ENCODE data around the gene SDC1. TPM values are rescaled to one million over a fixed set of nuclear protein-coding genes. Genes with fewer than 3 reads are reported as not detected.
"Not testable (repeated sequence)": the region's sequence is repeated elsewhere in the genome, so short reads cannot be mapped to it uniquely, and the experiment has no call there.

SDC1 gene
- polyA plus RNA-seq, 4 donors = 25.4 to 32.3 (median 28.6) TPM

DNA sequence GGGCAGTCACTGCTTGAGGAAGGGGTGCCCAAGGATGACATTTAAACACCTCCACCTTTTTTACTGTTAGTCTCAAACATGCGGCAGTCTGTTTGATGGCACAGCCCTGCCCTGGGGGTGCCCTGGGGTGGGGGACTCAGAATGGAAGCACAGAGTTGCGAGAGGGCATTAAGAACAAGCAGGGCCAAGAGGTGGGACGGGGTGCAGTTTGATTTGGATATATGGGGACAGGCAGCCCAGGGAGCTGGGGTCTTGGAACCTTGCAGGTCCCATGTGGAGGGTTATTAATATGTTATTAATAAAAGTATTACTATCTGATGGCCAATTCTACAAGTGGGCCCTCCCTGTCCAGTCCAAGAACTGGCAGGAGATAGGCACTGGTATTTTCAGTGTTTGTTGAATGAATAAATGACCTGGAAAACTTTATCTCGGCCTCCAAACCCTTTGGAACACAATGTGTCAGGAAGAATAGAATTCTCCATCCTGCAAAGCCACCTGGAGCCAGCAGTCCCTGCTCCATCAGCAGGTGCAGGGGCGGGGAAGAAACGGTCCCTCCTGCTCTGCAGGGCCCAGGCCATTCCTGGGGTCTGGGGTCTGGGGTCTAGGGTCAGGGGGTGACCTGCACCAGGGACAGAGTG is 25.2 kb downstream of the SDC1 start:
- no peak for DNase-seq (ENCODE audit: low read depth in 4 of 4, low spot score in 2 of 4)

DNA sequence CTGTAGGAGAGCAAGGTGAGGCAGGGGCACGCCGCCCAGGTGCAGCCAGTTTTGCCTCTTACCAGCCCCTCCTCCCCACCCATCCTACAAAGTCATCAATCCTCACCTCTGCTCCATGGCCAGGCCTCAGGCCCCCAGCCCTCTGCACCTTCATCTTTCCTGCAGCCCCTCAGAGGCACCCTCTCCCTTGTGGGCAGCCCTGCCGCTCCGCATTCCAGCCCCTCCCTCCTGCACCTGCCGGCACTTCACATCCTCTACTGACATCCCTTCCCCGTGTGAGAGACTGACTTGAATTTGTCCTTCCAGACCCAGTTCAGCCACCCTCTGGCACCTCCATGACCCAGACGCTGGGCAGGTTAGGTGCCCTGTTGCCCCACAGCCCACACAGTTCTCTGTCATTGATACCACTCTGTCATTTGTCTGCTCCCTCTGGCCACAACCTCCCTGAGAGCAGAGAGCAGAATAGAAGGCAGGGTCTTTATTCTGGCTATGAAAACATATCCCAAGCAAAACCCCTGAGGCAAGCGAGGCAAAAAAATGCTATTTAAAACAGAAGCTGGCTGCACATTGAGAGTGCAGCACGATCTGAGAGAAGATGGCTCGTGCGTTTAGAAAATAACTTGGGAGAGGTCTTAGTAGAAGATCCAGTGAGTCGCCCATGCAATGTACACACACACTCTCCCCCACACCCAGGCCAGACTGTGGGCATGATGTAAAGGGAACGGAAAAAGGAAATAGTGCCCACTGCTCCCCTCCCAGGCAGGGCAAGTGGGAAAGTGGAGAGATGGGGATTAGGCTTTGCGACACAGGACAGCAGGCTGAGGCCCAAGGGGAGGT is 25.9 kb downstream of the SDC1 start:
- DNase-seq (ENCODE audit: low read depth in 4 of 4, low spot score in 2 of 4) = no peak

GRCh38 chr2:20198001-20198400 is 26.9 kb downstream of the SDC1 start:
- DNase-seq (ENCODE audit: low read depth in 4 of 4, low spot score in 2 of 4) = no peak

DNA sequence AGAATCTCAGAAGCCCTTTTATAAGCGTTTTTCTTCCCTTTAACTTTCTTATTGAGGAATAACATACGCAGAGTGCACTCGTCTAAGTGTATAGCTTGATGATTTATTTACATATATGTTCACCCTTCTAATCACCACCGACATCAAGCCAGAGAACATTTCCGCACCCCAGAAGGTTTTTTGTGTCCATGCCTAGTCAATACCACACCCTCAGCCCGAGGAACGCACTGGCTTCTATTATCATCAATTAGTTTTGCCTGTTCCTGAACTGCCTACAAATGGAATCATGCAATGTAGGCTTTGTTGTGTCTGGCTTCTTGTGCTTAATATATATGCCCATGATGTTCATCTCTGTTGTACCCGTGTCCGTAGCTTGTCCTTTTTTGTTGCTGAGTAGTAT is 27.7 kb downstream of the SDC1 start:
- DNase-seq (ENCODE audit: low read depth in 4 of 4, low spot score in 2 of 4) = no peak

DNA sequence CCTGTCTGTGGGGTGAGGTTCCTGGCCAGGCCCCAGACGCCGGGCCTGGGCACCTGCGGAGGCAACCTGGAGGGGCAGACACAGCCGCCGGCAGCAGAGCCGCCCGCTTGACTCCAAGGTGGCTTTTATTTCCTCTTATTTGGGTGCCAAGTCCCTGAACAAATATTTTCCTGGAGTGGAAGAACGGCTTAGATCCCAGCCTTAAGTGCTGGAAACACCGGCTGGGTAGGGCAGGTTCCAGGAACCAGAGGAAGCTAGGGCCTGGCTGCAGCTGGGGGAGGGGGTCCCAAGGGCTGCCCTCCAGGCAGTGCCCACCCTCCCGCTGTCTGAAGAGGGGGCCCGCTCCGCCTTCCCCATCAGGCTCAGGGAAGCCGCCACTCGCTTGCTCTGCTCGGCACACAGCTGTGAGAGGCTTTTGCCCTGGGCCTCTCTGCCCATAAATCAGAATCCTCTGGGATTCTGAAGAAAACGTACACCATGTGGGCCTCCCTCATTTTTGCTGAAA is 28.2 kb downstream of the SDC1 start:
- no peak for DNase-seq (ENCODE audit: low read depth in 4 of 4, low spot score in 2 of 4)

DNA sequence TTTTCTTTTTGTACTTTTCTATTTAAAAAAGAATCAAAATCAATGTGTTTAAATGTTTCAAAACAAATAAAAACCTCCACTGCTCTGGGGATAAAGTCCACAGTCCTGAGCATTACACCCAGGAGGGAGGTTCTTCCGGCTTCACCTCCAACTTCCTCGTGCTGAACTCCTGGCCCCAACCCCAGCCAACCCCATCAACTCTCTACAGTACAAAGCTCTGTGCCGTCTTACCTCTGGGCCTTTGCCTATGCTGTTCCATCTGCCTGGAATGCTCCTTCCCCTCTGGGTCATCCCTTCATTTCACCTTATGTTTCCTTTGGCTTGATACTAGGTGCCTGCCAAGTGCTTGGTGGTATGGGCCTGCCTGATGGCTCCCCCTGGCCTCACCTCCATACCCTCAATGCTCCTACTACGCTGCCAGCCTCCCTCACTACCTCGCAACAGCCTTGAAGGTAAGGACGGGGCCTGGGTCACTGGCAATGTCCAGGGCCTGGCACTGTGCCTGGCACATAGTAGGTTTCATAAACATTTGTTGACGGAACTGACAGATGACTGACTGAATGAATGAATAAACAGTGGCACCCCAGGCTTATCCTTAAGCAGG is 28.8 kb downstream of the SDC1 start:
- DNase-seq (ENCODE audit: low read depth in 4 of 4, low spot score in 2 of 4) = no peak

GRCh38 chr2:20195431-20196033 is 29.4 kb downstream of the SDC1 start:
- no peak for DNase-seq (ENCODE audit: low read depth in 4 of 4, low spot score in 2 of 4)

GRCh38 chr2:20195016-20195411 is 29.9 kb downstream of the SDC1 start:
- DNase-seq (ENCODE audit: low read depth in 4 of 4, low spot score in 2 of 4) = not testable (repeated sequence)

DNA sequence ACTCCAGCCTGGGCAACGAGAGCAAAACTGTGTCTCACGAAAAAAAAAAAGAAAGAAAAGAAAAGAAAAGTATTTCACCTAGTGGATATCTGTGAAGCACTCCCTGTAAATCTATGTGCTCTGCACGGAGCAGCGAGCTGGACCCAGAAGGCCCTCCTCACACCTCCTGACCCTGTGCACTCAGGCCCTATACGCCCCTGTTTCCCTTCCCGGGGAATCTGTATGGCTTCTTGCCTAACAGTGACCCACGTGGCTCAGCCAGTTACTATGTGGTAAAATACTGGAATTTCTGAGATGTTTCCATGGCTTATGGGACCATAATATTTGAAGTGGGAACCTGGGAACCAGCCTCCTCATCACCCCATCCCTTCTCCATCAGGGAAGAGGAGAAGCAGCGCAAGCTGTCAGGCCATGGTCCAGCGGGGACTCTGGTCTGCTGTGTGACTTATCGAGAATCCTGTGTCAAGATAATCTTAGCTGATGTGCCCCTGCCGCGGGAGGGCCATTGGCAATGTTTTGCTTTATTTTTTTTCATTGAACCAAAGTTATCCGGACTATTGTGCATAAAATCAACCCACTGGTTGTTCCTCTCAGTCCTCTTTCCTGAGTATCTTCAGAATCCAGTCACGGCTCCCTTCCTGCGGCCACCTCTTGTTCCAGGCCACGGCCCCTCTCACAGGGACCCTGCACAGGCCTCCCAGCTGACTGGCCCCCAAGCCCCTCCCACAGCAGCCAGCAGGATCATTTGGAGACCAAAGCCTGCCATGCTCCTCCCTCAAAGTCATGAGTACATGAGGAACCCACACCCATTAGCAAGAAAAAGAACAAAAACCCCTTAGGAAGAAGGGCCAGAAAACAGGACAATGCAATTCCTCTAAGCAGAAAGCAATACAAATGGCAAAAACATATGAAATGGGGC is 30.6 kb downstream of the SDC1 start:
- DNase-seq (ENCODE audit: low read depth in 4 of 4, low spot score in 2 of 4) = no peak

DNA sequence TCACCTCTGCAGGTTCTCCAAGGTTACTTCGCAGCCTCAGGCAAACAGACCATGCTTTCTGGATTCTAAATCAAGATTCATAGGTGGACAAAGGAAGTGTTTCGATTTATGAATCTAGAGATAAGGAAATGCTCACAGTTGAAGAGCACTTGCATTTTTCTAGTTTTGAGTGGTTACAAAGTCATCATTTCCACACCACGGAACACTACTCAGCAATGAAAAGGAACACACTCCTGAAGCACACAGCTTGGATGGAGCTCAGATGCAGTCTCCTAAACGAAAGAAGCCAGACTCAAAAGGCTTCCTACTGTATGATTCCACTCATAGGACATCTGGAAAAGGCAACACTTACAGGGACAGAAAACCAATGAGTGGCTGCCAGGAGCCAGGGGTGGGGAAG is 31.7 kb downstream of the SDC1 start:
- DNase-seq (ENCODE audit: low read depth in 4 of 4, low spot score in 2 of 4) = no peak

GRCh38 chr2:20192781-20193180 is 32.1 kb downstream of the SDC1 start:
- DNase-seq (ENCODE audit: low read depth in 4 of 4, low spot score in 2 of 4) = no peak

- DNase-seq (ENCODE audit: low read depth in 4 of 4, low spot score in 2 of 4) = no peak
These were observed 33.0 kb downstream of the SDC1 start for GRCh38 chr2:20191714-20192569.

DNA sequence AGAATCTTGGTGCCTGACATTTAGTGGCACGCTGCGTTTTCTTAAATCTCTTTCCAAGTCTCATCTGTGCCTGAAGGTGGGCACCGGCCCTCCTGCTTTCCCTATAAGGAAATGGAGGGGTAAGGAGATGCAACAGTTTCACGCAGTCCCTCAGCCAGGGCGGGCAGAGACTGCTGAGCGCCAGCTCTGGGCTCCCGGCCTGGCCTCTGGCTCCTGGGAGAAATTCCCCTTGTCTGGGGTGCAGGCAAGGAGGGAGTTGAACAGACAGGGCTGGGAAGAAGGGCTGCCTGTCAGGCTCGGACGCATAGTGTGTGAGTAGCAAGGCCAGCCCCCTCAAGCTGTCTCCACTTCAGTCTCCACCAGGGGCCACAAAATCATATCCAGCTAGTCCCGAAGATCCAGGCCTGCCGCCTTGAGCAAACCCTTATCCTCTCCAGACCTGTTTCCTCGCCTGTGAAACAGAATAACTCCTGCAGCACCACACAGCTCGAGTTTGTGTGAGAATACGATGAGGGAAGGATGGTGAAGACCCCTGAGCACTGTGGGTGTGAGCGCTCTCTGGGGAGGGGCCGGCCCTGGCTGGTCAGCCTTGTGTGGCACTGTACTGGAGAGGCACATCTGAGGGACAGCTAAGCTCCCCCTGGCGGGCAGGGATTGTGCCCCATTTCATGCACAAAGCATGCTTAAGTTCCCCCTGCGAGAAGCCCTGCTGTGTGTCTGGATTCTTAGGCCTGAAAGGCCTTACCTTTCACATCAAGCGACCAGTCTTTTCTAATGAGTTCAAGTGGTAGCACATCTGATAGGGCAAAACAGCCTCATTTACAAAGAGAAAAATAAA is 33.8 kb downstream of the SDC1 start:
- DNase-seq (ENCODE audit: low read depth in 4 of 4, low spot score in 2 of 4) = no peak

DNA sequence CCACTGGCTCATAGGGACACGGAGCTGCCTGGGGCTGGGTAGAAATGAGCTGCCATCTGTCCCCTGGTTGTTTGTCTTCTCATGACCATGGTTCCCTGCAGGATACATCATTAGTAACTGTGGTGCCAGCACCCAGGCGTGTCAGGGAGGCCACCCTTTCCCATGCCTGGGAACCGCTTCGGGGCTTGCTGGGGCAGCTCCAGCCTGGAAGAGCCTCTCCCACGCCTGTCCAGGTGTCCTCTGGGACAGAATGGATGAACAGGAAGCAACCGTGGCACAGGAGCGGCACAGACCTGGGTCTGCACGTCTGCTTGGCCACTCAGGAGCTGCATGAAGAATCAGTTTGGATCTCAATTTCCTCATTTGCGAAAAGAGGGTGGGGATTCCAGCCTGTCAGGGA is 34.8 kb downstream of the SDC1 start:
- no peak for DNase-seq (ENCODE audit: low read depth in 4 of 4, low spot score in 2 of 4)

DNA sequence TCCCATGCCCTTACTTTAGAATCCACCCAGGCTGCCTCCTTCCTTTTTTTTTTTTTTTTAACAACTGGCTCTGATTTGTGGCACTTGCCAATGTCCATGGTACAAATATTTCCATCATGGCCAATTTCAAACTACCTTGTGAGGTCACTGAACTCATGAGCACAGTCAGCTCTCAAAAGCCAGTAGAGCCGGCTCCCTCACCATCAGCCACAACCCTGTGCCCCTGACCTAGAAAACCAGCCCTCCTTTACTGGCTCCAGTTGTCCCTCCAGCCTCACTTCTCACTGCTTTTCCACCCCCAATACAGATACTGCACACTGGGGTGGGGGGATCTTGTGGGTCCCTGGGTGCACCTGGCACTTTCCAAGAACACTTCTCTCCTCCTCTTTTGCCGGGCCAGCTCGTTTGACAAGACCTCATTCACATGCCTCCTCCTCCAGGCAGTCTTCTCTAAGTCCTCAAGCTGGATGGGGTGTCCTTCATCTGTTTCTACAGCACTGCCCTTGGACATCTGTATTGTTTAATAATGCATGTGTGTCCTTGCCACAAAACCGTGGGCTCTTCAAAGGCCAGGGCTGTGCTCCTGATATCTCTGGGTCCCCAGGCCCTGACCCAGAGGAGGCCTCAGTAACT is 35.5 kb downstream of the SDC1 start:
- DNase-seq (ENCODE audit: low read depth in 4 of 4, low spot score in 2 of 4) = no peak

GRCh38 chr2:20188851-20189250 is 36.1 kb downstream of the SDC1 start:
- DNase-seq (ENCODE audit: low read depth in 4 of 4, low spot score in 2 of 4) = no peak

DNA sequence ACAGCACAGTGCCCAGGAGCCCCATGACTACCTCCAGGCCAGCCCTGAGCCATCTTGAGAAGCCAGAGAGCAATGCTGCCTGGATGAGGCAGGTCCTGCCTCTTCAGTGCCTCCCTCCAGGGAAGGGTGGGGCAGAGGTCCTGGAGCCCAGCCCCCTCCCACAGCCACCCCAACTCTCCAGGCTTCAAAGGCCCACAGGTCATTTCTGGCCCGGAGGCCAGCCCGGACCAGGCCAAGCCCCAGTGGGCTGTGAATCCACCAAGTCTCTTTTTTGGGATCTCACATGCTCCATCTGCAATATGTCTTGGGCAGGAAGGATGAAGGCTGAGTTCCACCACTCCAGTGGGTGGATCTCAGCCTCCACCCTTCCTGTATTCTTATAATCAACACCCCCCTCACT is 36.7 kb downstream of the SDC1 start:
- DNase-seq (ENCODE audit: low read depth in 4 of 4, low spot score in 2 of 4) = no peak

DNA sequence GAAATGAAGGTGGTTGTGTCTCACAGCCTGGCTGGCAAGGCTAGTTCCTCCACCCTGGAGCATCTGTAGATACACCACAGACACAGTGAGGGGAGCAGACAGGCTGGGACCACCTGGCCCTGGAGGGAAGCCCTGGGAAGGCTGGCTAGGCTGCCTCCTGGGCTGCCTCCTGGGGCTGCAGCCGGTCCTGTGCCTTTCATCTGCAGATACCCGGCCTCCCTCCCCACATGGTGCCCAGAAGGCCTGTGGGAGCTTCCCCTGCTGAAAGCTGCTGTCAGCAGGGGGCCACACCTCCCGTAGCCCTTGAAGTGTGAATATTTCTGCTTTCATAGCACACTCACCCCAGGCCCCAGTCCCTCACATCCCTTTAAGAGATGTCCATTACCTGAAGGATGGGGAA is 37.6 kb downstream of the SDC1 start:
- no peak for DNase-seq (ENCODE audit: low read depth in 4 of 4, low spot score in 2 of 4)

Measured in left renal cortex interstitium (tissue), 4 donors.